Natural killer cell treated with Interleukin-12 subunit alpha and Interleukin-12 subunit beta and Interleukin-15 and Interleukin-18, amount 100 ng/mL, for 72 hours (primary cell): ENCODE results near the gene TP53INP2. TPM values are rescaled to one million over a fixed set of nuclear protein-coding genes. Genes with fewer than 3 reads are reported as not detected.
"Not testable (repeated sequence)": the region's sequence is repeated elsewhere in the genome, so short reads cannot be mapped to it uniquely, and the experiment has no call there.

Experiments
- ATAC-seq, 2 donors: fragments of 150-1000 bp; cut with Tn5 transposase in 1 of 2; sonication (Bioruptor Pico), chemical (Tn5 transposase) in 1 of 2; 2 replicates each; pipeline ENCODE4 v1.10.0; 2021
- DNase-seq: peaks from one replicate; pipeline ENCODE4 v3.0.0; 2022; ENCODE audit warnings: low spot score
- H3K27ac Mint-ChIP-seq, 2 donors: 1 replicate in 1 of 2; 2 replicates in 1 of 2; pipeline ENCODE4 v1.8.0; 2022; ENCODE audit warnings: mixed read lengths in 2 of 2, mild to moderate bottlenecking in 1 of 2, moderate library complexity in 1 of 2
- H3K27me3 Mint-ChIP-seq, 2 donors: 1 replicate in 1 of 2; 2 replicates in 1 of 2; pipeline ENCODE4 v1.8.0; 2022; ENCODE audit warnings: mixed read lengths in 2 of 2
- H3K36me3 Mint-ChIP-seq: one replicate; pipeline ENCODE4 v1.8.0; 2022; ENCODE audit warnings: mixed read lengths
- H3K4me1 Mint-ChIP-seq, 2 donors: 1 replicate in 1 of 2; 2 replicates in 1 of 2; pipeline ENCODE4 v1.8.0; 2022; ENCODE audit warnings: low read depth in 2 of 2, mixed read lengths in 2 of 2, mild to moderate bottlenecking in 1 of 2
- H3K4me3 Mint-ChIP-seq: one replicate; pipeline ENCODE4 v1.8.0; 2022; ENCODE audit warnings: mixed read lengths
- H3K9me3 Mint-ChIP-seq: 2 replicates; pipeline ENCODE4 v1.8.0; 2022; ENCODE audit warnings: mixed read lengths
- total RNA-seq, 2 donors: library from RNA; stranded (reverse); gene quantifications; one replicate each; pipeline ENCODE4 v1.2.3, GENCODE V29; 2022

Gene TP53INP2
- total RNA-seq, 2 donors from 2014 or later = 3.0 to 4.3 TPM

GRCh38 chr20:34722560-34722959 lies 18.4 kb downstream of the TP53INP2 start:
- not testable (repeated sequence) for DNase-seq, H3K27me3 Mint-ChIP-seq, H3K4me3 Mint-ChIP-seq, ATAC-seq, H3K27ac Mint-ChIP-seq, H3K4me1 Mint-ChIP-seq, H3K9me3 Mint-ChIP-seq
- H3K36me3 Mint-ChIP-seq = peaks cover 12% of the 10 kb centered on the region

DNA sequence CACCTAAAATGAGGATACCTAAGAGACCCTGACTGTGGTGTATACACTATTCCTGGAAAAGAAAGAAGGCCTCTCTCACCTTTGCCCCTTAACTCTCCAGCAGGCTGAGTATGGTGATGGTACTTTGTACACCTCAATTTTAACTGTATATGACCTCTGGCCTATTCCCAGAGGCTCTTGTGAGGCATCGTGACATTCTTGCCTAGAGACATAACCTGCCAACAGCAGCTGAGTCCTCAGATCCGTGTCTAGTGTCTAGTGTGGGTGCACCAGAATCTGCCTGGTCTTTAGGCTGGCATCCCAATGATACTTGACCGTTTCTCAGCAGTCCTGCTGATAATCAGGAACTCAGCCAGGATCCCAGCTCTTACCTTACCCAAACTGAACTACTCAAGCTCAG lies 20.0 kb downstream of the TP53INP2 start:
- ATAC-seq (no peak), DNase-seq (no peak)
- H3K27ac Mint-ChIP-seq = no peak overlapping the region
- no peaks in the 10 kb centered on the region for H3K27me3 Mint-ChIP-seq
- H3K9me3 Mint-ChIP-seq = no peaks in the 10 kb centered on the region
- peaks cover 0 to 4% of the 10 kb centered on the region in 2 donors for H3K4me1 Mint-ChIP-seq
- H3K4me3 Mint-ChIP-seq = no peak overlapping the region
- peaks cover 12% of the 10 kb centered on the region for H3K36me3 Mint-ChIP-seq

GRCh38 chr20:34729416-34729815 lies 25.3 kb downstream of the TP53INP2 start:
- Mint-ChIP-seq H3K4me1 (no peaks in the 10 kb centered on the region), H3K27me3 (no peaks in the 10 kb centered on the region), H3K27ac (no peak overlapping the region), H3K9me3 (no peaks in the 10 kb centered on the region), H3K36me3 (peaks cover 18% of the 10 kb centered on the region), H3K4me3 (no peak overlapping the region)
- DNase-seq (no peak), ATAC-seq (no peak)

DNA sequence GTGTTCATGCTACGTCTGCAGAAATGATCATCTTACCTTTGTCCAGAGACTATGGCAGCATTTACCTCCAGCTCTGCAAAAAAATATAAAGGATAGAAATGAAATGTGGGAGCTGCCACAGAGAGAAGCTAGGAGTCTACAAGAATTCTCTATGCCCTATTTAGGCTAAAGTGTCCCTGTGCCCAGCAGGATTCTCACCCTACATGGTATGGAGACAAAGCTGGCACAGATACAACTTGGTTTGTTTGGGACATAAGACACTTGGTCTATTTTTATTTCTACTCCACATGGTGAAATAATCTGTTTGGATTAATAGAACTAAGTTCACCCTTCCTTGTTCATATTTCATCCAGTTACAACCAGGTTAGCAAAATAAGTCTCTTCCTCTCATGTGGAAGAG lies 28.4 kb downstream of the TP53INP2 start:
- Mint-ChIP-seq H3K36me3 (peaks cover 6% of the 10 kb centered on the region), H3K4me1 (no peaks in the 10 kb centered on the region), H3K9me3 (no peaks in the 10 kb centered on the region), H3K27ac (no peak overlapping the region), H3K27me3 (no peaks in the 10 kb centered on the region), H3K4me3 (no peak overlapping the region)
- ATAC-seq = no peak
- no peak for DNase-seq

- DNase-seq (no peak), ATAC-seq (no peak)
- H3K9me3 Mint-ChIP-seq = no peaks in the 10 kb centered on the region
- H3K27ac Mint-ChIP-seq = no peak overlapping the region
- no peaks in the 10 kb centered on the region for H3K27me3 Mint-ChIP-seq
- H3K4me3 Mint-ChIP-seq = no peak overlapping the region
- H3K4me1 Mint-ChIP-seq = no peaks in the 10 kb centered on the region
- H3K36me3 Mint-ChIP-seq = peaks cover 14% of the 10 kb centered on the region
Observed at GRCh38 chr20:34736106-34736735, 32.1 kb downstream of the TP53INP2 start.

GRCh38 chr20:34743039-34743438 lies 38.9 kb downstream of the TP53INP2 start:
- Mint-ChIP-seq H3K9me3 (no peaks in the 10 kb centered on the region), H3K4me3 (no peak overlapping the region), H3K36me3 (peaks cover 17% of the 10 kb centered on the region), H3K27me3 (no peaks in the 10 kb centered on the region), H3K4me1 (peaks cover 0 to 4% of the 10 kb centered on the region in 2 donors), H3K27ac (peak overlapping the region in 1 of 2 donors; percentile 9)
- ATAC-seq = no peak
- DNase-seq = no peak

- Mint-ChIP-seq H3K4me3 (no peak overlapping the region), H3K27me3 (no peaks in the 10 kb centered on the region), H3K9me3 (no peaks in the 10 kb centered on the region), H3K4me1 (peaks cover 0 to 4% of the 10 kb centered on the region in 2 donors), H3K27ac (no peak overlapping the region), H3K36me3 (peaks cover 23% of the 10 kb centered on the region)
- DNase-seq = no peak
- no peak for ATAC-seq
Observed at GRCh38 chr20:34744340-34744739, 40.2 kb downstream of the TP53INP2 start.

DNA sequence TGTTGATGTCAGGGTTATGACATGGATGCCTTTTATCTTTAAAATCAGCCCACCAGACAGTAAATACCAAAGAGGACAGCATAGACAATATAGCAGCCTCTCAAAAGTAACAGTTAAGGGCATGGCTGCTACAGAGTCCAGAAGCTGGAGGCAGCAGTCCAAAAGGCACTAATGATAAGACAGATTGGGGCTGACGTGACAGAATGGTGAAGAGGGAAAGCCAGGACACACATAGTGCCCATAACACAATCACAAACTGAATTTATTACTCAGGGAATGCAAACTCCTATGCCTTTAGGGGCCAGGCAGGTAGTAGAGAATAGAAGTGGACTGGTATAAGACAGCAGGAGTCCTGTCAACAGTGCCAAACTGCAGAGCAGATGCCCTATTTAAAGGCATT lies 40.7 kb downstream of the TP53INP2 start:
- peaks cover 26% of the 10 kb centered on the region for H3K36me3 Mint-ChIP-seq
- peaks cover 0 to 4% of the 10 kb centered on the region in 2 donors for H3K4me1 Mint-ChIP-seq
- no peak for ATAC-seq
- no peak overlapping the region for H3K4me3 Mint-ChIP-seq
- no peaks in the 10 kb centered on the region for H3K27me3 Mint-ChIP-seq
- no peak for DNase-seq
- no peaks in the 10 kb centered on the region for H3K9me3 Mint-ChIP-seq
- H3K27ac Mint-ChIP-seq = no peak overlapping the region

GRCh38 chr20:34746674-34747073 lies 42.5 kb downstream of the TP53INP2 start:
- Mint-ChIP-seq H3K4me3 (no peak overlapping the region), H3K27me3 (no peaks in the 10 kb centered on the region), H3K36me3 (peaks cover 17% of the 10 kb centered on the region), H3K4me1 (peaks cover 0 to 4% of the 10 kb centered on the region in 2 donors), H3K27ac (no peak overlapping the region), H3K9me3 (no peaks in the 10 kb centered on the region)
- no peak for DNase-seq
- no peak for ATAC-seq

DNA sequence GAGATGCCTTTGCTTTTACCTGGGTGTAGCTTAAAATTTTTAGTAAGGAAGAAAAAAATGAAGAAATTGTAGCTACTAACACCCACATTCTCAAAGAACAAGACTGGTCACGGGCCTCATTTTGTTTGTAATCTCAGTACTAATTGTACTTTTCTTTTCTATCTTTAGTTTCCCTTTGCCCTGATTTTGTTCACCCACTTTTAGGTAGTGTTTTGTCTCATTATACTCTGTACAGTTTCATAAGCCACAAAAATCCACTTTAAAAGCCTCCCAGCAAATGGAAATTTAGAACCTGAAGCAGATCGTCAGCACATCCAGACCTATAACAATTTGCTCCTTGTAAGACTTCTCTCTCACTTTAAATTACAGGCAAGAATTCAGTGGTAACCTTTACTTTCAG lies 43.3 kb downstream of the TP53INP2 start:
- Mint-ChIP-seq H3K4me1 (peaks cover 0 to 7% of the 10 kb centered on the region in 2 donors), H3K27ac (no peak overlapping the region), H3K27me3 (no peaks in the 10 kb centered on the region), H3K36me3 (peaks cover 16% of the 10 kb centered on the region), H3K4me3 (no peak overlapping the region), H3K9me3 (no peaks in the 10 kb centered on the region)
- DNase-seq (no peak), ATAC-seq (no peak)

- DNase-seq = no peak
- H3K9me3 Mint-ChIP-seq = no peaks in the 10 kb centered on the region
- no peaks in the 10 kb centered on the region for H3K27me3 Mint-ChIP-seq
- peaks cover 15% of the 10 kb centered on the region for H3K36me3 Mint-ChIP-seq
- peaks cover 0 to 3% of the 10 kb centered on the region in 2 donors for H3K4me1 Mint-ChIP-seq
- no peak for ATAC-seq
- no peak overlapping the region for H3K4me3 Mint-ChIP-seq
- H3K27ac Mint-ChIP-seq = no peak overlapping the region
Observed at GRCh38 chr20:34748709-34749108, 44.6 kb downstream of the TP53INP2 start.

DNA sequence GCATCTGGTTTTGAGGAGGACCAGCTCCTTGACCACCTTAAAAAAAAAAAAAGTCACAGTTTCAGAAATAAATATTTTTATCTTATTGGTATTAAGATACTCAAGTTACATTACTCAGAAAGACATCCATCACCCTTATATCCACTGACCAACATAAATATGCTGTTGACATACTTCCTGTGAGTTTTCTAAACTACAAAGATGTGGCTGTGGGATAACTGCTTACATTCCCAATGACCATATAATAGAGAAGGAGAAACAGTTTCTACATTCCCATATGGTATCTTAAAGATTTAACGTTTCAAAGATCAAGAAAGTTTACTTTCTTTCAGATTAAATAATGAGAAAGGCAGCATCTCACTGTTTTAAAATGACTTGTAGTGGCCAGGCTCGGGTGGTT lies 46.3 kb downstream of the TP53INP2 start:
- H3K4me3 Mint-ChIP-seq = no peak overlapping the region
- no peaks in the 10 kb centered on the region for H3K9me3 Mint-ChIP-seq
- DNase-seq = no peak
- no peak overlapping the region for H3K27ac Mint-ChIP-seq
- H3K27me3 Mint-ChIP-seq = no peaks in the 10 kb centered on the region
- peaks cover 27% of the 10 kb centered on the region for H3K36me3 Mint-ChIP-seq
- peaks cover 0 to 3% of the 10 kb centered on the region in 2 donors for H3K4me1 Mint-ChIP-seq
- no peak for ATAC-seq

- Mint-ChIP-seq H3K4me1 (peaks cover 0 to 3% of the 10 kb centered on the region in 2 donors), H3K9me3 (no peaks in the 10 kb centered on the region), H3K27me3 (no peaks in the 10 kb centered on the region), H3K36me3 (peaks cover 27% of the 10 kb centered on the region), H3K4me3 (no peak overlapping the region), H3K27ac (no peak overlapping the region)
- DNase-seq (no peak), ATAC-seq (no peak)
Observed at GRCh38 chr20:34751453-34751852, 47.3 kb downstream of the TP53INP2 start.

- Mint-ChIP-seq H3K4me3 (no peak overlapping the region), H3K36me3 (peaks cover 43% of the 10 kb centered on the region), H3K9me3 (no peaks in the 10 kb centered on the region), H3K4me1 (peaks cover 0 to 3% of the 10 kb centered on the region in 2 donors), H3K27ac (no peak overlapping the region), H3K27me3 (no peaks in the 10 kb centered on the region)
- ATAC-seq (no peak), DNase-seq (no peak)
Observed at GRCh38 chr20:34753706-34754461, 49.7 kb downstream of the TP53INP2 start.
